Sigmoid colon (tissue), 4 donors: ENCODE measurements around the gene REC8.

Experiments
- CTCF ChIP-seq, 4 experiments: fragments of 450-650 bp in 3 of 4; fragments of 200-600 bp in 1 of 4; IDR thresholded peaks; one replicate each; pipeline ENCODE4 v1.5.1; 2016 to 2019; ENCODE audit warnings: antibody characterized with exemption in 4 of 4, mild to moderate bottlenecking in 3 of 4, moderate library complexity in 2 of 4
- EP300 ChIP-seq, 4 donors: sonication (generic); formaldehyde crosslinking; IDR thresholded peaks; one replicate each; pipeline ENCODE4 v1.6.1; 2017; ENCODE audit warnings: antibody characterized with exemption in 4 of 4
- POLR2A ChIP-seq, 2 donors: fragments of 450-650 bp; IDR thresholded peaks; one replicate each; pipeline ENCODE4 v1.6.1; 2016; ENCODE audit warnings: antibody characterized with exemption in 2 of 2, mild to moderate bottlenecking in 2 of 2, moderate library complexity in 2 of 2

GRCh38 chr14:24132976-24133375 is 38.9 kb upstream of the REC8 start:
- no peak for TF ChIP-seq CTCF (IDR thresholded peaks at IDR 0.05)
- no peak for TF ChIP-seq EP300 (IDR thresholded peaks at IDR 0.05)
- TF ChIP-seq POLR2A (IDR thresholded peaks at IDR 0.05) = no peak
